H1 (cell line): ENCODE measurements around the gene CDHR2. TPM values are rescaled to one million over a fixed set of nuclear protein-coding genes. Genes with fewer than 3 reads are reported as not detected.

Experiments used
- CTCF ChIA-PET: fragments of 300-600 bp; sonication (Branson Sonifier 250); formaldehyde crosslinking; loops from one replicate; lab custom pipeline; 2021; ENCODE audit not compliant: partially characterized antibody; lab: Charles Lee
- POLR2A ChIA-PET: fragments of 300-600 bp; sonication (Branson Sonifier 250); formaldehyde crosslinking; loops from one replicate; lab custom pipeline; 2021; ENCODE audit warnings: inconsistent platforms; ENCODE audit not compliant: partially characterized antibody; lab: Charles Lee
- DNase-seq, 2 experiments: peaks; one replicate each; pipeline versions ENCODE4 v3.0.0 to v3.0.0-alpha.2; 2010 to 2022; ENCODE audit warnings: low spot score in 2 of 2, low read depth in 1 of 2, mixed read lengths in 1 of 2
- FAIRE-seq: peaks from 2 replicates; lab custom pipeline; 2011; peaks lifted over from hg19 to GRCh38; lab: Jason Lieb, UNC
- H2AFZ ChIP-seq: 2 replicates; pipeline ENCODE4 v1.8.1; 2012; ENCODE audit warnings: low read length, inconsistent platforms
- H2AK5ac ChIP-seq: 2 replicates; pipeline ENCODE4 v1.6.1; 2013; ENCODE audit warnings: low read depth, low read length
- H2BK120ac ChIP-seq: replicated peaks from 2 replicates; pipeline ENCODE3; 2013; ENCODE audit warnings: low read depth, low read length, inconsistent platforms
- H2BK12ac ChIP-seq: 2 replicates; pipeline ENCODE4 v1.6.1; 2013; ENCODE audit warnings: low read depth, low read length
- H2BK15ac ChIP-seq: 2 replicates; pipeline ENCODE4 v1.6.1; 2013; ENCODE audit warnings: low read length
- H2BK20ac ChIP-seq: 2 replicates; pipeline ENCODE4 v1.6.1; 2013; ENCODE audit warnings: low read length
- H2BK5ac ChIP-seq: 2 replicates; pipeline ENCODE4 v1.6.1; 2013; ENCODE audit warnings: low read depth, low read length
- H3K14ac ChIP-seq: 2 replicates; pipeline ENCODE4 v1.6.1; 2013; ENCODE audit warnings: inconsistent platforms; ENCODE audit not compliant: insufficient read length
- H3K18ac ChIP-seq: 2 replicates; pipeline ENCODE4 v1.6.1; 2013; ENCODE audit warnings: low read length; ENCODE audit errors: extremely low read depth
- H3K23ac ChIP-seq: 2 replicates; pipeline ENCODE4 v1.6.1; 2013; ENCODE audit warnings: inconsistent platforms; ENCODE audit not compliant: insufficient read length
- H3K23me2 ChIP-seq: 2 replicates; pipeline ENCODE4 v1.6.1; 2013; ENCODE audit warnings: low read depth, low read length
- H3K27ac ChIP-seq: 2 replicates; pipeline ENCODE4 v1.6.1; 2011; ENCODE audit warnings: low read depth, low read length, inconsistent platforms
- H3K27me3 ChIP-seq, 4 experiments: replicated peaks in 1 of 4; 1 replicate in 1 of 4; 2 replicates in 3 of 4; pipeline versions ENCODE4 v1.6.1 to v1.8.1; 2011 to 2013; ENCODE audit warnings: low read length in 3 of 4, mild to moderate bottlenecking in 3 of 4, inconsistent platforms in 2 of 4, mixed read lengths in 2 of 4, moderate library complexity in 1 of 4; ENCODE audit not compliant: control insufficient read depth in 3 of 4, insufficient read depth in 3 of 4; ENCODE audit errors: extremely low read depth in 1 of 4
- H3K36me3 ChIP-seq, 4 experiments: 2 replicates each; pipeline versions ENCODE4 v1.6.1 to v1.8.1; 2011 to 2013; ENCODE audit warnings: mild to moderate bottlenecking in 4 of 4, low read length in 3 of 4, moderate library complexity in 2 of 4, control low read depth in 1 of 4, inconsistent platforms in 1 of 4; ENCODE audit not compliant: insufficient read depth in 4 of 4, control insufficient read depth in 2 of 4
- H3K4ac ChIP-seq: replicated peaks from 2 replicates; pipeline ENCODE3; 2013; ENCODE audit warnings: low read length, low read depth, mixed read lengths, inconsistent platforms; ENCODE audit not compliant: insufficient read length
- H3K4me1 ChIP-seq, 4 experiments: replicated peaks in 1 of 4; 1 replicate in 1 of 4; 2 replicates in 3 of 4; pipeline versions ENCODE4 v1.6.1 to v1.8.1; 2011 to 2013; ENCODE audit warnings: low read length in 3 of 4, inconsistent platforms in 2 of 4, mixed read lengths in 1 of 4; ENCODE audit not compliant: insufficient read depth in 4 of 4, control insufficient read depth in 3 of 4
- H3K4me2 ChIP-seq, 2 experiments: 2 replicates each; pipeline versions ENCODE4 v1.6.1 to v1.8.1; 2011 to 2013; ENCODE audit warnings: low read depth in 2 of 2, low read length in 2 of 2, control low read depth in 1 of 2, inconsistent platforms in 1 of 2, mild to moderate bottlenecking in 1 of 2; ENCODE audit not compliant: insufficient read depth in 1 of 2
- H3K4me3 ChIP-seq, 4 experiments: fragments of 200-600, 300-600 bp in 1 of 4; sonication (generic), shearing (Covaris generic), sonication (Bioruptor Twin) in 1 of 4; 2 replicates each; pipeline versions ENCODE4 v1.5.1 to v1.8.1; 2011 to 2016; ENCODE audit warnings: low read length in 4 of 4, low read depth in 3 of 4, control low read depth in 2 of 4, inconsistent platforms in 2 of 4, mild to moderate bottlenecking in 2 of 4, mixed read lengths in 1 of 4, moderate library complexity in 1 of 4; ENCODE audit not compliant: insufficient read depth in 2 of 4; ENCODE audit errors: extremely low read depth in 1 of 4
- H3K56ac ChIP-seq: replicated peaks from 2 replicates; pipeline ENCODE3; 2013; ENCODE audit warnings: low read depth, mild to moderate bottlenecking, mixed read lengths, low read length, inconsistent platforms; ENCODE audit not compliant: insufficient read length
- H3K79me1 ChIP-seq: 2 replicates; pipeline ENCODE4 v1.6.1; 2013; ENCODE audit warnings: low read depth, low read length, control low read depth
- H3K79me2 ChIP-seq, 2 experiments: 2 replicates each; pipeline versions ENCODE4 v1.6.1 to v1.8.1; 2012 to 2013; ENCODE audit warnings: low read length in 2 of 2, mild to moderate bottlenecking in 2 of 2, inconsistent platforms in 1 of 2; ENCODE audit not compliant: insufficient read depth in 2 of 2, control insufficient read depth in 1 of 2
- H3K9ac ChIP-seq, 4 experiments: replicated peaks in 1 of 4; 1 replicate in 1 of 4; 2 replicates in 3 of 4; pipeline versions ENCODE4 v1.6.1 to v1.8.1; 2011 to 2013; ENCODE audit warnings: low read depth in 3 of 4, low read length in 3 of 4, control low read depth in 2 of 4, mild to moderate bottlenecking in 2 of 4, moderate library complexity in 2 of 4, inconsistent platforms in 1 of 4; ENCODE audit errors: extremely low read depth in 1 of 4
- H3K9me3 ChIP-seq, 2 experiments: 2 replicates each; pipeline versions ENCODE4 v1.6.1 to v1.8.1; 2012 to 2013; ENCODE audit warnings: mild to moderate bottlenecking in 2 of 2, moderate library complexity in 2 of 2, control low read depth in 1 of 2, inconsistent platforms in 1 of 2, low read depth in 1 of 2, low read length in 1 of 2, mixed read lengths in 1 of 2; ENCODE audit not compliant: insufficient read depth in 2 of 2
- H4K20me1 ChIP-seq, 2 experiments: replicated peaks in 1 of 2; 2 replicates each; pipeline versions ENCODE3 to v1.8.1; 2011 to 2013; ENCODE audit warnings: inconsistent platforms in 2 of 2, low read length in 2 of 2, mild to moderate bottlenecking in 1 of 2; ENCODE audit not compliant: insufficient read depth in 2 of 2, control insufficient read depth in 1 of 2
- H4K5ac ChIP-seq: 2 replicates; pipeline ENCODE4 v1.6.1; 2013; ENCODE audit warnings: low read length, low read depth, mixed read lengths, inconsistent platforms; ENCODE audit not compliant: insufficient read length
- H4K8ac ChIP-seq: 2 replicates; pipeline ENCODE4 v1.8.0; 2013; ENCODE audit warnings: mild to moderate bottlenecking, moderate library complexity, low read length, inconsistent platforms; ENCODE audit not compliant: insufficient read depth; ENCODE audit errors: extremely low read depth
- H4K91ac ChIP-seq: replicated peaks from 2 replicates; pipeline ENCODE3; 2013; ENCODE audit warnings: low read length, mixed read lengths, inconsistent platforms; ENCODE audit not compliant: insufficient read length
- CHD2 ChIP-seq: IDR thresholded peaks from 2 replicates; pipeline ENCODE4 v1.6.1; 2012; ENCODE audit warnings: low read length, improper control_type of control experiment
- KDM1A ChIP-seq: fragments of 200-600, 300-600 bp; sonication (generic); IDR thresholded peaks from 2 replicates; pipeline ENCODE4 v1.7.1; 2016; ENCODE audit warnings: mild to moderate bottlenecking, low read length, borderline replicate concordance
- POLR2AphosphoS5 ChIP-seq: IDR thresholded peaks from 2 replicates; pipeline ENCODE4 v1.6.1; 2011; ENCODE audit warnings: low read depth, low read length
- WGBS, 2 experiments: shearing (Covaris generic) in 1 of 2; methylation state at CpG; one replicate each; pipeline versions ENCODE4 v1.1.6 to v1.1.7; 2013 to 2015; ENCODE audit warnings: low lambda C conversion rate in 2 of 2, mixed read lengths in 2 of 2, inconsistent platforms in 1 of 2, low coverage in 1 of 2, missing lambda C conversion rate in 1 of 2; ENCODE audit not compliant: insufficient replicate concordance in 2 of 2, insufficient coverage in 1 of 2, insufficient read length in 1 of 2; ENCODE audit errors: extremely low coverage in 1 of 2, missing lambda C conversion rate in 1 of 2; 5-methylcytosine and 5-hydroxymethylcytosine counted together
- polyA plus RNA-seq, 7 experiments: library from polyadenylated mRNA; depleted of rRNA in 3 of 7; stranded (reverse) in 5 of 7; unstranded in 2 of 7; fragments of >200 nt in 5 of 7; fragments of 200-250 nt in 2 of 7; gene quantifications; 1 replicate in 5 of 7; 2 replicates in 1 of 7; 4 replicates in 1 of 7; pipeline versions ENCODE4 v1.2.1 to v1.2.3, GENCODE V29; 2011 to 2013; ENCODE audit warnings: missing spikeins in 2 of 7, mixed read lengths in 2 of 7
- total RNA-seq: library from RNA; stranded (reverse); fragmentation: NEBNext Ultra II Directional; extraction: Animal tissue kit (Norgen Biotek cat#: 25700); gene quantifications from 2 replicates; pipeline ENCODE4 v1.2.1, GENCODE V29; 2021

CDHR2 gene
- total and polyA plus RNA-seq, 2 of the 8 experiments (the other 6 are each of a cell fraction or from before 2014, with no cell fraction given): 0.02 to 0.43 TPM

- H3K79me1 ChIP-seq: no peaks in the 10 kb centered on the region
- no peak overlapping the region for H2AFZ ChIP-seq
- H3K4me3 ChIP-seq: no peak overlapping the region
- peaks cover 5 to 13% of the 10 kb centered on the region in 2 experiments for H4K20me1 ChIP-seq
- H3K4ac ChIP-seq: no peak overlapping the region
- no peak overlapping the region for H4K5ac ChIP-seq
- H2BK120ac ChIP-seq: no peak overlapping the region
- H3K9me3 ChIP-seq: no peaks in the 10 kb centered on the region
- H3K27me3 ChIP-seq: peaks cover 0 to 14% (median 10%) of the 10 kb centered on the region in 4 experiments; a peak in 5 of 7 replicates
- CTCF ChIA-PET: interaction anchor here (0.6 to 6.0 kb wide), 9 partner anchors 10 to 83 kb away, joined by 3 to 37 read pairs (median 5); no protein-coding TSS in a partner anchor
- no peak overlapping the region for H2BK5ac ChIP-seq
- H3K4me2 ChIP-seq: no peak overlapping the region
- peaks cover 6% of the 10 kb centered on the region for H3K23me2 ChIP-seq
- H4K8ac ChIP-seq: no peak overlapping the region
- H3K4me1 ChIP-seq: peaks cover 0 to 12% (median 5%) of the 10 kb centered on the region in 4 experiments; a peak in 5 of 7 replicates
- no peak overlapping the region for H3K27ac ChIP-seq
- H2BK15ac ChIP-seq: no peak overlapping the region
- FAIRE-seq: no peak
- no peak for DNase-seq
- TF ChIP-seq KDM1A (peak; percentile 81; the same call in 1 of the 2 replicates), CHD2 (no peak), POLR2AphosphoS5 (no peak)
- no peak overlapping the region for H3K23ac ChIP-seq
- no peaks in the 10 kb centered on the region for H3K79me2 ChIP-seq
- H3K14ac ChIP-seq: no peak overlapping the region
- H3K56ac ChIP-seq: no peak overlapping the region
- WGBS, 2 experiments: 72% methylated on average over 3 of the region's 3 CpGs; no CpG with 5 or more reads in 1 of the 2 experiments
- no peak overlapping the region for H2AK5ac ChIP-seq
- no peak overlapping the region for H4K91ac ChIP-seq
- no peak overlapping the region for H3K9ac ChIP-seq
- no peaks in the 10 kb centered on the region for H3K36me3 ChIP-seq
- no peak overlapping the region for H2BK20ac ChIP-seq
- POLR2A ChIA-PET: interaction anchor here (0.9 to 2.6 kb wide), 4 partner anchors 11 to 70 kb away, joined by 3 to 14 read pairs (median 3); partner anchors contain the start of gene RNF44
- H3K18ac ChIP-seq: no peak overlapping the region
- no peak overlapping the region for H2BK12ac ChIP-seq
Observed at GRCh38 chr5:176606875-176607274, 57.7 kb downstream of the CDHR2 start.
